MM.1S (cell line): Measurements from ENCODE around the gene PSMB11.
"Not testable (repeated sequence)": the region's sequence is repeated elsewhere in the genome, so short reads cannot be mapped to it uniquely, and the experiment has no call there.

Experiments
- DNase-seq: peaks from one replicate; pipeline ENCODE4 v3.0.0-alpha.2; 2015
- H2AFZ ChIP-seq: fragments of 300-600 bp; sonication (generic); 2 replicates; pipeline ENCODE4 v1.6.0; 2016; ENCODE audit warnings: antibody characterized with exemption, low read length
- H3F3A ChIP-seq: fragments of 300-600 bp; sonication (generic); 2 replicates; pipeline ENCODE4 v1.6.1; 2016; ENCODE audit warnings: mild to moderate bottlenecking, antibody characterized with exemption, low read length, moderate library complexity, mixed read lengths; ENCODE audit not compliant: insufficient read depth
- H3K27ac ChIP-seq: fragments of 300-600 bp; sonication (generic); 2 replicates; pipeline ENCODE4 v1.5.1; 2016; ENCODE audit warnings: mild to moderate bottlenecking, low read length
- H3K27me3 ChIP-seq: fragments of 300-600 bp; sonication (generic); replicated peaks from 2 replicates; pipeline ENCODE4 v1.6.0; 2016; ENCODE audit warnings: low read length; ENCODE audit not compliant: insufficient read depth
- H3K36me3 ChIP-seq: fragments of 300-600 bp; sonication (generic); replicated peaks from 2 replicates; pipeline ENCODE4 v1.6.1; 2016; ENCODE audit warnings: mild to moderate bottlenecking, low read length, mixed read lengths; ENCODE audit not compliant: insufficient read depth
- H3K4me1 ChIP-seq: fragments of 300-600 bp; sonication (generic); 2 replicates; pipeline ENCODE4 v1.6.1; 2016; ENCODE audit warnings: low read length, mixed read lengths
- H3K4me2 ChIP-seq: fragments of 300-600 bp; sonication (generic); 2 replicates; pipeline ENCODE4 v1.6.0; 2016; ENCODE audit warnings: low read depth, low read length
- H3K4me3 ChIP-seq: fragments of 300-600 bp; sonication (generic); 2 replicates; pipeline ENCODE4 v1.5.1; 2016; ENCODE audit warnings: low read length, mixed read lengths
- H3K79me2 ChIP-seq: fragments of 300-600 bp; sonication (generic); 2 replicates; pipeline ENCODE4 v1.6.1; 2016; ENCODE audit warnings: mixed run types, low read length, mixed read lengths
- H3K9ac ChIP-seq: fragments of 300-600 bp; sonication (generic); 2 replicates; pipeline ENCODE4 v1.6.1; 2016; ENCODE audit warnings: low read length, mixed read lengths
- H3K9me2 ChIP-seq: fragments of 300-600 bp; sonication (generic); replicated peaks from 2 replicates; pipeline ENCODE4 v1.6.1; 2016; ENCODE audit warnings: mild to moderate bottlenecking, low read length, mixed read lengths; ENCODE audit not compliant: insufficient read depth
- H3K9me3 ChIP-seq: fragments of 300-600 bp; sonication (generic); replicated peaks from 2 replicates; pipeline ENCODE4 v1.6.1; 2016; ENCODE audit warnings: mild to moderate bottlenecking, low read length, mixed read lengths; ENCODE audit not compliant: insufficient read depth
- H4K20me1 ChIP-seq: fragments of 300-600 bp; sonication (generic); 2 replicates; pipeline ENCODE4 v1.6.1; 2016; ENCODE audit warnings: mild to moderate bottlenecking, low read length, moderate library complexity, mixed read lengths; ENCODE audit not compliant: insufficient read depth
- EZH2 ChIP-seq: fragments of 300-600 bp; sonication (generic); optimal IDR thresholded peaks from 2 replicates; pipeline ENCODE3; 2017; ENCODE audit warnings: low read depth, mild to moderate bottlenecking, antibody characterized with exemption, low read length, mixed read lengths
- EZH2phosphoT487 ChIP-seq: fragments of 300-600 bp; sonication (generic); IDR thresholded peaks from 2 replicates; pipeline ENCODE4 v1.6.1; 2018; ENCODE audit warnings: antibody characterized with exemption, low read length
- TF ChIP-seq, protein P1 (sequence below): fragments of 300-600 bp; sonication (generic); IDR thresholded peaks from 2 replicates; pipeline ENCODE4 v1.5.1; 2016; ENCODE audit warnings: antibody characterized with exemption, low read length, mixed read lengths

The PSMB11 gene

GRCh38 chr14:23013054-23013748 lies 28.8 kb upstream of the PSMB11 start:
- no peaks in the 10 kb centered on the region for H3K9me2 ChIP-seq
- H3K36me3 ChIP-seq = no peaks in the 10 kb centered on the region
- TF ChIP-seq EZH2phosphoT487 (no peak), EZH2 (no peak)
- TF ChIP-seq, protein P1, sequence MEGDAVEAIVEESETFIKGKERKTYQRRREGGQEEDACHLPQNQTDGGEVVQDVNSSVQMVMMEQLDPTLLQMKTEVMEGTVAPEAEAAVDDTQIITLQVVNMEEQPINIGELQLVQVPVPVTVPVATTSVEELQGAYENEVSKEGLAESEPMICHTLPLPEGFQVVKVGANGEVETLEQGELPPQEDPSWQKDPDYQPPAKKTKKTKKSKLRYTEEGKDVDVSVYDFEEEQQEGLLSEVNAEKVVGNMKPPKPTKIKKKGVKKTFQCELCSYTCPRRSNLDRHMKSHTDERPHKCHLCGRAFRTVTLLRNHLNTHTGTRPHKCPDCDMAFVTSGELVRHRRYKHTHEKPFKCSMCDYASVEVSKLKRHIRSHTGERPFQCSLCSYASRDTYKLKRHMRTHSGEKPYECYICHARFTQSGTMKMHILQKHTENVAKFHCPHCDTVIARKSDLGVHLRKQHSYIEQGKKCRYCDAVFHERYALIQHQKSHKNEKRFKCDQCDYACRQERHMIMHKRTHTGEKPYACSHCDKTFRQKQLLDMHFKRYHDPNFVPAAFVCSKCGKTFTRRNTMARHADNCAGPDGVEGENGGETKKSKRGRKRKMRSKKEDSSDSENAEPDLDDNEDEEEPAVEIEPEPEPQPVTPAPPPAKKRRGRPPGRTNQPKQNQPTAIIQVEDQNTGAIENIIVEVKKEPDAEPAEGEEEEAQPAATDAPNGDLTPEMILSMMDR = no peak
- H3K9ac ChIP-seq = no peak overlapping the region
- H3K9me3 ChIP-seq = no peaks in the 10 kb centered on the region
- H3K79me2 ChIP-seq = no peaks in the 10 kb centered on the region
- H2AFZ ChIP-seq = no peak overlapping the region
- no peak overlapping the region for H3K27ac ChIP-seq
- no peak overlapping the region for H3K4me2 ChIP-seq
- no peaks in the 10 kb centered on the region for H3K27me3 ChIP-seq
- peaks cover 12% of the 10 kb centered on the region for H3F3A ChIP-seq
- no peaks in the 10 kb centered on the region for H4K20me1 ChIP-seq
- no peak overlapping the region for H3K4me3 ChIP-seq
- H3K4me1 ChIP-seq = peaks cover 5% of the 10 kb centered on the region; the same call in 1 of the 2 replicates
- no peak for DNase-seq

DNA sequence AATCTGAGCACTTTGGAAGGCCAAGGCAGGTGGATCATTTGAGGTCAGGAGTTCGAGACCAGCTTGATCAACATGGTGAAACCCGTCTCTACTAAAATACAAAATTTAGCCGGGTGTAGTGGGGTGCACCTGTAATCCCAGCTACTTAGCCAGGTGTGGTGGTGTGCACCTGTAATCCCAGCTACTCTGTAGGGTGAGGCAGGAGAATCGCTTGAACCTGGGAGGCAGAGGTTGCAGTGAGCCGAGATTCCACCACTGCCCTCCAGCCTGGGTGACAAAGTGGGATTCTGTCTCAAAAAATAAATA lies 28.3 kb upstream of the PSMB11 start:
- not testable (repeated sequence) for H2AFZ ChIP-seq, H3K79me2 ChIP-seq, H3K27me3 ChIP-seq, H3K9me3 ChIP-seq, H3K4me1 ChIP-seq, H3K36me3 ChIP-seq, H3K4me3 ChIP-seq, H3F3A ChIP-seq, H3K4me2 ChIP-seq, H3K9ac ChIP-seq, H4K20me1 ChIP-seq, H3K27ac ChIP-seq, DNase-seq, H3K9me2 ChIP-seq

DNA sequence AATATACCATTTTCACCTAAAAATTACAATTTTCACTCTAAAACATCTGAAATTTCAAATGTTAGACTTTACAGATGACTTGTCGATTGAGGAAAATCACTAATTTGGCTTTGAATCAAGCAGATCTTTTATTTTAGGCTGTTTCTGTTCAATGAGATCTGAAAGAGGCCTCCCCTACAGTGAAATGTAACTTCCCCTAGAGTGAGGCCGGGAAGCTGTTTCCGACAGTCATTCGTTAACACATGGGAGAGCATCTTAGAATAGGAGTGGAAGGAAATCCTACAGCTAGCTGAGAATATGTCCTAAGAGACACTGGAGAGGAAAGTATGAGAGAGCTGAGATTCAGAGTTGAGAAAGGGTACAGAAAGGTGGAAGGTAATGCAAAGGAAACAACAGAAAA lies 26.4 kb upstream of the PSMB11 start:
- no peak for DNase-seq
- Histone ChIP-seq H3K9me3 (no peaks in the 10 kb centered on the region), H3K4me1 (no peaks in the 10 kb centered on the region), H3K9ac (no peak overlapping the region), H3K4me2 (no peak overlapping the region), H4K20me1 (no peaks in the 10 kb centered on the region), H2AFZ (no peak overlapping the region), H3F3A (no peaks in the 10 kb centered on the region), H3K79me2 (no peaks in the 10 kb centered on the region), H3K36me3 (no peaks in the 10 kb centered on the region), H3K27me3 (no peaks in the 10 kb centered on the region), H3K9me2 (no peaks in the 10 kb centered on the region), H3K27ac (no peak overlapping the region), H3K4me3 (no peak overlapping the region)
- no peak for TF ChIP-seq EZH2phosphoT487
- TF ChIP-seq, protein P1 = no peak
- no peak for TF ChIP-seq EZH2

DNA sequence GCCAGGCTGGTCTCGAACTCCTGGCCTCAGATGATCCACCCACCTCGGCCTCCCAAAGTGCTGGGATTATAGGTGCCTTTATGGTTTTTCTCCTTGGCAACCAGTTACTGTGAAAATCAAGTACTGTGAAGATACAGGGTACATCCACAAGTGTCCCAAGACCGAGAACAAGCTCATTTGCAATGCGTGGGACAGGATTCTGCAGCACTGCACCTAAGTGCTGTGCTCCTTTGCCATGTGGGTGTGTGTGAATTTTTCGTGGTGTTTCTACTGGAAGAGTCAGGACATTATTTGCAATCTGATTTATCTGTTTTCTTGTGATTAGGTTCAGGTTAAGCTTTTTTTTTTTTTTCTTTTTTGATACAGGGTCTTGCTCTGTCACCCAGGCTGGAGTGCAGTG lies 24.9 kb upstream of the PSMB11 start:
- no peak for DNase-seq
- no peaks in the 10 kb centered on the region for H3K79me2 ChIP-seq
- no peaks in the 10 kb centered on the region for H3K9me3 ChIP-seq
- no peak overlapping the region for H2AFZ ChIP-seq
- no peak overlapping the region for H3K27ac ChIP-seq
- no peaks in the 10 kb centered on the region for H3K36me3 ChIP-seq
- H3K9ac ChIP-seq = no peak overlapping the region
- no peaks in the 10 kb centered on the region for H3F3A ChIP-seq
- H3K27me3 ChIP-seq = no peaks in the 10 kb centered on the region
- no peak overlapping the region for H3K4me3 ChIP-seq
- no peaks in the 10 kb centered on the region for H3K4me1 ChIP-seq
- H3K9me2 ChIP-seq = no peaks in the 10 kb centered on the region
- TF ChIP-seq EZH2phosphoT487 (no peak), EZH2 (no peak)
- TF ChIP-seq, protein P1 = no peak
- no peaks in the 10 kb centered on the region for H4K20me1 ChIP-seq
- no peak overlapping the region for H3K4me2 ChIP-seq
